Measurements from ENCODE around the gene IMP4. TPM values are rescaled to one million over a fixed set of nuclear protein-coding genes. Genes with fewer than 3 reads are reported as not detected.

IMP4 gene
- total RNA-seq, 1 experiment from 2014 or later = 101 TPM

- H4K5ac ChIP-seq (ENCODE audit: insufficient read length, low read depth, low read length) = no peak overlapping the region
- no peak overlapping the region for H3K27ac ChIP-seq (ENCODE audit: insufficient read length, low read depth, low read length)
- Mint-ChIP-seq H3K36me3 (ENCODE audit: insufficient read depth in 1 of 3, low read depth in 3 of 3) (peaks cover 0 to 9% (median 0%) of the 10 kb centered on the region in 3 experiments; a peak in 3 of 7 replicates), H3K27me3 (ENCODE audit: low read depth) (peaks cover 32% of the 10 kb centered on the region), H3K4me3 (peak overlapping the region; percentile 71 to 85; a peak in 3 of 5 replicates), H3K27ac (no peak overlapping the region), H3K4me1 (peaks cover 17% of the 10 kb centered on the region in 2 experiments), H3K9me3 (no peaks in the 10 kb centered on the region; a peak in 1 of 5 replicates)
- no peak overlapping the region for H2AK5ac ChIP-seq (ENCODE audit: insufficient read length, low read length)
- H3K23ac ChIP-seq (ENCODE audit: insufficient read length, low read depth, low read length) = no peak overlapping the region
- H3K18ac ChIP-seq (ENCODE audit: insufficient read length, low read depth, low read length) = no peak overlapping the region
- H3K14ac ChIP-seq (ENCODE audit: insufficient read depth, low read length) = no peak overlapping the region
- H3K9ac ChIP-seq (ENCODE audit: extremely low read depth, insufficient read length, low read length) = no peak overlapping the region
- H2BK20ac ChIP-seq (ENCODE audit: low read depth, low read length, poor library complexity, severe bottlenecking) = no peak overlapping the region
- no peak overlapping the region for H4K8ac ChIP-seq (replicated peaks; ENCODE audit: insufficient read length, low read depth, low read length)
- H3K4me2 ChIP-seq (ENCODE audit: insufficient read depth, insufficient read length, low read length) = no peak overlapping the region
- no peaks in the 10 kb centered on the region for H4K20me1 ChIP-seq (ENCODE audit: control insufficient read depth, insufficient read depth, insufficient read length)
- no peak overlapping the region for H3K56ac ChIP-seq (ENCODE audit: insufficient read length, low read depth, low read length)
- no peak overlapping the region for H3K4ac ChIP-seq (ENCODE audit: low read depth, low read length)
- no peaks in the 10 kb centered on the region for H3K23me2 ChIP-seq (ENCODE audit: insufficient read length, low read depth, low read length, poor library complexity, severe bottlenecking)
- no CpG with 5 or more reads among the region's 1 CpG for WGBS (ENCODE audit: extremely low coverage, insufficient read length, low lambda C conversion rate)
- no peak overlapping the region for H3T11ph ChIP-seq (ENCODE audit: low read length)
- H4K91ac ChIP-seq (ENCODE audit: insufficient read length, low read depth, low read length) = no peak overlapping the region
- H3K27me3 ChIP-seq (ENCODE audit: insufficient read depth, low read length) = peaks cover 5% of the 10 kb centered on the region; the same call in 1 of the 2 replicates
- DNase-seq = no peak
- no peak overlapping the region for H2BK15ac ChIP-seq (ENCODE audit: low read depth, low read length)
- H3K79me2 ChIP-seq (ENCODE audit: insufficient read depth, low read length) = no peaks in the 10 kb centered on the region
- no peak overlapping the region for H2BK5ac ChIP-seq (ENCODE audit: insufficient read length, low read length)
- H3K9me3 ChIP-seq (ENCODE audit: control insufficient read depth, low read depth, low read length) = no peaks in the 10 kb centered on the region
- H2AFZ ChIP-seq (ENCODE audit: low read length) = no peak overlapping the region
- no peaks in the 10 kb centered on the region for H3K79me1 ChIP-seq (ENCODE audit: insufficient read depth, low read depth, low read length, poor library complexity, severe bottlenecking)
- H2BK120ac ChIP-seq (ENCODE audit: low read depth, low read length, poor library complexity, severe bottlenecking) = no peak overlapping the region
- H2BK12ac ChIP-seq (ENCODE audit: insufficient read length, low read depth, low read length) = no peak overlapping the region
- TF ChIP-seq, protein P1, sequence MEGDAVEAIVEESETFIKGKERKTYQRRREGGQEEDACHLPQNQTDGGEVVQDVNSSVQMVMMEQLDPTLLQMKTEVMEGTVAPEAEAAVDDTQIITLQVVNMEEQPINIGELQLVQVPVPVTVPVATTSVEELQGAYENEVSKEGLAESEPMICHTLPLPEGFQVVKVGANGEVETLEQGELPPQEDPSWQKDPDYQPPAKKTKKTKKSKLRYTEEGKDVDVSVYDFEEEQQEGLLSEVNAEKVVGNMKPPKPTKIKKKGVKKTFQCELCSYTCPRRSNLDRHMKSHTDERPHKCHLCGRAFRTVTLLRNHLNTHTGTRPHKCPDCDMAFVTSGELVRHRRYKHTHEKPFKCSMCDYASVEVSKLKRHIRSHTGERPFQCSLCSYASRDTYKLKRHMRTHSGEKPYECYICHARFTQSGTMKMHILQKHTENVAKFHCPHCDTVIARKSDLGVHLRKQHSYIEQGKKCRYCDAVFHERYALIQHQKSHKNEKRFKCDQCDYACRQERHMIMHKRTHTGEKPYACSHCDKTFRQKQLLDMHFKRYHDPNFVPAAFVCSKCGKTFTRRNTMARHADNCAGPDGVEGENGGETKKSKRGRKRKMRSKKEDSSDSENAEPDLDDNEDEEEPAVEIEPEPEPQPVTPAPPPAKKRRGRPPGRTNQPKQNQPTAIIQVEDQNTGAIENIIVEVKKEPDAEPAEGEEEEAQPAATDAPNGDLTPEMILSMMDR (conservative IDR thresholded peaks at IDR 0.05) = no peak
- no peaks in the 10 kb centered on the region for H3K4me1 ChIP-seq (ENCODE audit: insufficient read depth, low read length)
Observed at GRCh38 chr2:130354139-130354428, 11.4 kb downstream of the IMP4 start.

Data from H9 (cell line).